ENCODE measurements around the gene KANSL1. TPM values are rescaled to one million over a fixed set of nuclear protein-coding genes. Genes with fewer than 3 reads are reported as not detected.

The KANSL1 gene
- total RNA-seq, 1 donor from 2014 or later: 122 TPM

- Histone ChIP-seq H3K27ac (no peak overlapping the region), H3K4me3 (no peak overlapping the region), H3K36me3 (peaks cover 0 to 23% of the 10 kb centered on the region in 2 donors), H3K9me3 (no peaks in the 10 kb centered on the region), H3K27me3 (no peaks in the 10 kb centered on the region), H3K4me1 (peaks cover 15% of the 10 kb centered on the region)
- DNase-seq (ENCODE audit: extremely low spot score in 2 of 2): no peak
- intact Hi-C loops (cut with DNase I): loop anchor here (5.0 kb wide), 1 partner anchor 1153 kb away; no protein-coding TSS in a partner anchor
- TF ChIP-seq CTCF (IDR thresholded peaks at IDR 0.05): no peak
- TF ChIP-seq POLR2A (IDR thresholded peaks at IDR 0.05): no peak
- no peak for TF ChIP-seq POLR2AphosphoS5 (IDR thresholded peaks at IDR 0.05; ENCODE audit: insufficient read depth in 1 of 2, low read depth in 1 of 2)
These were observed 132.8 kb downstream of the KANSL1 start for GRCh38 chr17:46060461-46060860.

GRCh38 chr17:46059486-46059885 lies 133.7 kb downstream of the KANSL1 start:
- intact Hi-C loops (cut with DNase I): no loop called here
- TF ChIP-seq POLR2AphosphoS5 (IDR thresholded peaks at IDR 0.05; ENCODE audit: insufficient read depth in 1 of 2, low read depth in 1 of 2): no peak
- TF ChIP-seq CTCF (IDR thresholded peaks at IDR 0.05): no peak
- no peak for TF ChIP-seq POLR2A (IDR thresholded peaks at IDR 0.05)
- Histone ChIP-seq H3K9me3 (no peaks in the 10 kb centered on the region), H3K27me3 (no peaks in the 10 kb centered on the region), H3K27ac (no peak overlapping the region), H3K4me1 (peaks cover 15% of the 10 kb centered on the region), H3K4me3 (no peak overlapping the region), H3K36me3 (peaks cover 0 to 15% of the 10 kb centered on the region in 2 donors)
- DNase-seq (ENCODE audit: extremely low spot score in 2 of 2): no peak

GRCh38 chr17:46057366-46057765 lies 135.9 kb downstream of the KANSL1 start:
- DNase-seq (ENCODE audit: extremely low spot score in 2 of 2): no peak
- H3K27ac ChIP-seq: peak overlapping the region; percentile 23
- TF ChIP-seq CTCF (IDR thresholded peaks at IDR 0.05) (no peak), POLR2AphosphoS5 (IDR thresholded peaks at IDR 0.05; ENCODE audit: insufficient read depth in 1 of 2, low read depth in 1 of 2) (no peak), POLR2A (IDR thresholded peaks at IDR 0.05) (no peak)
- H3K27me3 ChIP-seq: no peaks in the 10 kb centered on the region
- peaks cover 9% of the 10 kb centered on the region for H3K4me1 ChIP-seq
- intact Hi-C loops (cut with DNase I): no loop called here
- no peaks in the 10 kb centered on the region for H3K9me3 ChIP-seq
- H3K36me3 ChIP-seq: peaks cover 0 to 15% of the 10 kb centered on the region in 2 donors
- H3K4me3 ChIP-seq: no peak overlapping the region

- no peak overlapping the region for H3K4me3 ChIP-seq
- intact Hi-C loops (cut with DNase I): no loop called here
- H3K27ac ChIP-seq: peak overlapping the region; percentile 23
- TF ChIP-seq POLR2AphosphoS5 (IDR thresholded peaks at IDR 0.05; ENCODE audit: insufficient read depth in 1 of 2, low read depth in 1 of 2): no peak
- DNase-seq (ENCODE audit: extremely low spot score in 2 of 2): no peak
- peaks cover 0 to 15% of the 10 kb centered on the region in 2 donors for H3K36me3 ChIP-seq
- H3K27me3 ChIP-seq: no peaks in the 10 kb centered on the region
- peaks cover 9% of the 10 kb centered on the region for H3K4me1 ChIP-seq
- no peaks in the 10 kb centered on the region for H3K9me3 ChIP-seq
These were observed 136.4 kb downstream of the KANSL1 start for GRCh38 chr17:46056800-46057304.

- Histone ChIP-seq H3K9me3 (no peaks in the 10 kb centered on the region), H3K27ac (peak overlapping the region; percentile 18), H3K4me1 (peaks cover 9% of the 10 kb centered on the region), H3K27me3 (no peaks in the 10 kb centered on the region), H3K4me3 (no peak overlapping the region), H3K36me3 (peaks cover 0 to 19% of the 10 kb centered on the region in 2 donors)
- intact Hi-C loops (cut with DNase I): no loop called here
- TF ChIP-seq POLR2A (IDR thresholded peaks at IDR 0.05) (no peak), CTCF (IDR thresholded peaks at IDR 0.05) (no peak), POLR2AphosphoS5 (IDR thresholded peaks at IDR 0.05; ENCODE audit: insufficient read depth in 1 of 2, low read depth in 1 of 2) (no peak)
- DNase-seq (ENCODE audit: extremely low spot score in 2 of 2): no peak
These were observed 139.2 kb downstream of the KANSL1 start for GRCh38 chr17:46053911-46054534.

Measured in vagina (tissue), 2 donors.